GM23338 (cell line): ENCODE results near the gene DNAJC15. TPM values are rescaled to one million over a fixed set of nuclear protein-coding genes. Genes with fewer than 3 reads are reported as not detected.

ENCODE experiments used
- ATAC-seq: fragments of 200-7000 bp; cut with Tn5 transposase; 3 replicates; pipeline ENCODE4 v1.9.1; 2020
- DNase-seq: peaks from one replicate; pipeline ENCODE4 v3.0.0-alpha.2; 2015; ENCODE audit warnings: low spot score
- H2AFZ ChIP-seq: fragments of 200-600 bp; sonication (generic); 2 replicates; pipeline ENCODE4 v1.8.0; 2016; ENCODE audit warnings: antibody characterized with exemption, mild to moderate bottlenecking, moderate library complexity
- H3F3A ChIP-seq: fragments of 200-600 bp; sonication (generic); replicated peaks from 2 replicates; pipeline ENCODE4 v1.8.0; 2017; ENCODE audit warnings: antibody characterized with exemption, mixed run types, low read depth
- H3K27ac ChIP-seq: fragments of 200-600 bp; sonication (generic); 2 replicates; pipeline ENCODE4 v1.6.1; 2016; ENCODE audit warnings: low read depth
- H3K27me3 ChIP-seq: fragments of 200-600 bp; sonication (generic); 2 replicates; pipeline ENCODE4 v1.8.0; 2016; ENCODE audit warnings: mild to moderate bottlenecking, mixed run types, moderate library complexity; ENCODE audit not compliant: insufficient read depth
- H3K36me3 ChIP-seq: fragments of 200-600 bp; sonication (generic); 2 replicates; pipeline ENCODE4 v1.8.0; 2016; ENCODE audit warnings: mild to moderate bottlenecking; ENCODE audit not compliant: insufficient read depth
- H3K4me1 ChIP-seq: fragments of 200-600 bp; sonication (generic); 2 replicates; pipeline ENCODE4 v1.8.0; 2016; ENCODE audit warnings: mild to moderate bottlenecking, moderate library complexity; ENCODE audit not compliant: insufficient read depth
- H3K4me2 ChIP-seq: fragments of 200-600 bp; sonication (generic); 2 replicates; pipeline ENCODE4 v1.7.1; 2017; ENCODE audit warnings: mixed run types
- H3K4me3 ChIP-seq: fragments of 200-600 bp; sonication (generic); 2 replicates; pipeline ENCODE4 v1.6.1; 2016; ENCODE audit warnings: mixed run types
- H3K79me2 ChIP-seq: fragments of 200-600 bp; sonication (generic); replicated peaks from 2 replicates; pipeline ENCODE4 v1.8.0; 2017; ENCODE audit warnings: mild to moderate bottlenecking; ENCODE audit not compliant: insufficient read depth
- H3K9me2 ChIP-seq: fragments of 200-600 bp; sonication (generic); 2 replicates; pipeline ENCODE4 v1.8.0; 2017; ENCODE audit not compliant: insufficient read depth
- H4K20me1 ChIP-seq: fragments of 200-600 bp; sonication (generic); replicated peaks from 2 replicates; pipeline ENCODE4 v1.8.0; 2017; ENCODE audit warnings: mild to moderate bottlenecking; ENCODE audit not compliant: insufficient read depth
- H3K27ac Mint-ChIP-seq: 2 replicates; pipeline ENCODE4 v1.8.0; 2020; ENCODE audit warnings: inconsistent platforms, mild to moderate bottlenecking, moderate library complexity, mixed read lengths
- H3K27me3 Mint-ChIP-seq: 3 replicates; pipeline ENCODE4 v1.8.0; 2022; ENCODE audit warnings: low read depth, mild to moderate bottlenecking, moderate library complexity, mixed read lengths, inconsistent platforms; ENCODE audit not compliant: insufficient read depth, poor library complexity
- H3K36me3 Mint-ChIP-seq: 3 replicates; pipeline ENCODE4 v1.8.0; 2021; ENCODE audit warnings: low read depth, mild to moderate bottlenecking, inconsistent platforms, moderate library complexity, mixed read lengths
- H3K4me1 Mint-ChIP-seq: 3 replicates; pipeline ENCODE4 v1.8.0; 2020; ENCODE audit warnings: mild to moderate bottlenecking, inconsistent platforms, mixed read lengths
- H3K4me3 Mint-ChIP-seq: 3 replicates; pipeline ENCODE4 v1.8.0; 2021; ENCODE audit warnings: moderate library complexity, mild to moderate bottlenecking, inconsistent platforms, mixed read lengths
- H3K9me3 Mint-ChIP-seq: 3 replicates; pipeline ENCODE4 v1.8.0; 2020; ENCODE audit warnings: moderate library complexity, mild to moderate bottlenecking, inconsistent platforms, mixed read lengths
- CREB1 ChIP-seq: fragments of 250-450 bp; sonication (Bioruptor Pico); IDR thresholded peaks from 2 replicates; pipeline ENCODE4 v1.5.0; 2020; ENCODE audit warnings: low read depth, mild to moderate bottlenecking, moderate library complexity
- NANOG ChIP-seq: IDR thresholded peaks from 2 replicates; pipeline ENCODE4 v1.6.1; 2016; ENCODE audit warnings: antibody characterized with exemption, borderline replicate concordance
- POLR2AphosphoS5 ChIP-seq: IDR thresholded peaks from 2 replicates; pipeline ENCODE4 v1.6.1; 2016; ENCODE audit warnings: antibody characterized with exemption, low read depth
- STAT1 ChIP-seq: IDR thresholded peaks from one replicate; pipeline ENCODE4 v1.6.1; 2016; ENCODE audit warnings: antibody characterized with exemption; ENCODE audit not compliant: unreplicated experiment
- ZNF114 ChIP-seq: fragments of 250-450 bp; sonication (Bioruptor Pico); IDR thresholded peaks from 2 replicates; pipeline ENCODE4 v1.5.0; 2020; ENCODE audit warnings: mild to moderate bottlenecking, moderate library complexity
- ZNF331 ChIP-seq: fragments of 250-450 bp; sonication (Bioruptor Pico); IDR thresholded peaks from 2 replicates; pipeline ENCODE4 v1.5.0; 2020; ENCODE audit warnings: low read depth, mild to moderate bottlenecking, moderate library complexity
- polyA plus RNA-seq: library from polyadenylated mRNA; unstranded; fragments of >200 nt; fragmentation: Nextera tagmentation; extraction: Ambion mirVana; gene quantifications from 2 replicates; pipeline ENCODE4 v1.2.1, GENCODE V29; 2016
- total RNA-seq: library from RNA; depleted of rRNA; stranded (reverse); fragments of >200 nt; shearing (Covaris generic); gene quantifications from 2 replicates; pipeline ENCODE4 v1.2.3, GENCODE V29; 2014
- TF ChIP-seq, protein P1 (sequence below): fragments of 250-450 bp; sonication (Bioruptor Pico); IDR thresholded peaks from 2 replicates; pipeline ENCODE4 v1.5.0; 2020; ENCODE audit warnings: mild to moderate bottlenecking, moderate library complexity
- TF ChIP-seq, protein P2 (sequence below): IDR thresholded peaks from one replicate; pipeline ENCODE4 v1.6.1; 2018; ENCODE audit warnings: antibody characterized with exemption; ENCODE audit not compliant: unreplicated experiment
- TF ChIP-seq, protein P3 (sequence below), 2 experiments: fragments of 200-600 bp in 1 of 2; sonication (generic) in 1 of 2; conservative IDR thresholded peaks; 2 replicates each; pipeline versions ENCODE4 v1.5.1 to v1.6.1; 2016 to 2017; ENCODE audit warnings: antibody characterized with exemption in 2 of 2, low read depth in 2 of 2, mild to moderate bottlenecking in 2 of 2, moderate library complexity in 1 of 2
- TF ChIP-seq, protein P4 (sequence below): IDR thresholded peaks from 2 replicates; pipeline ENCODE4 v1.6.1; 2016; ENCODE audit warnings: antibody characterized with exemption

DNAJC15 gene
- total and polyA plus RNA-seq, 2 experiments from 2014 or later: 11.4 to 80.4 TPM

DNA sequence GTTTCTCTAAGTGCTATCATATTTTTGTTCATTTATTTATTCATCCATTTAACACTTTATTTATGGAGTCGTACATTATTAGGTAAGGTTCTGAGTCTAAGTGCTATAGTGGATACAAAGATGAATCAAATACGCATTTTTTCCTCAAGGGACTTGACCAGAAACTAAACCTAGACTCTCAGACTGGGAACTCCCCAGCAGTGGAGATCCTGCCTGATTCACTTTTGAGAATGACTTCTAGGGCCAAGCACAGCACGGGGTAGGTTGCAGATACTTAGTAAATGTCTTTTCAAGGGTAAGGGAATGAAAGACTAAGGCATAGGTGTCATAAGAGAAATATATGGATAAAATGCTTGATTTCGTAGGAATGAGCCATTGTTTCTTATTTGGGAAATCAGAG is 7.2 kb downstream of the DNAJC15 start (continued):
- TF ChIP-seq, protein P1, sequence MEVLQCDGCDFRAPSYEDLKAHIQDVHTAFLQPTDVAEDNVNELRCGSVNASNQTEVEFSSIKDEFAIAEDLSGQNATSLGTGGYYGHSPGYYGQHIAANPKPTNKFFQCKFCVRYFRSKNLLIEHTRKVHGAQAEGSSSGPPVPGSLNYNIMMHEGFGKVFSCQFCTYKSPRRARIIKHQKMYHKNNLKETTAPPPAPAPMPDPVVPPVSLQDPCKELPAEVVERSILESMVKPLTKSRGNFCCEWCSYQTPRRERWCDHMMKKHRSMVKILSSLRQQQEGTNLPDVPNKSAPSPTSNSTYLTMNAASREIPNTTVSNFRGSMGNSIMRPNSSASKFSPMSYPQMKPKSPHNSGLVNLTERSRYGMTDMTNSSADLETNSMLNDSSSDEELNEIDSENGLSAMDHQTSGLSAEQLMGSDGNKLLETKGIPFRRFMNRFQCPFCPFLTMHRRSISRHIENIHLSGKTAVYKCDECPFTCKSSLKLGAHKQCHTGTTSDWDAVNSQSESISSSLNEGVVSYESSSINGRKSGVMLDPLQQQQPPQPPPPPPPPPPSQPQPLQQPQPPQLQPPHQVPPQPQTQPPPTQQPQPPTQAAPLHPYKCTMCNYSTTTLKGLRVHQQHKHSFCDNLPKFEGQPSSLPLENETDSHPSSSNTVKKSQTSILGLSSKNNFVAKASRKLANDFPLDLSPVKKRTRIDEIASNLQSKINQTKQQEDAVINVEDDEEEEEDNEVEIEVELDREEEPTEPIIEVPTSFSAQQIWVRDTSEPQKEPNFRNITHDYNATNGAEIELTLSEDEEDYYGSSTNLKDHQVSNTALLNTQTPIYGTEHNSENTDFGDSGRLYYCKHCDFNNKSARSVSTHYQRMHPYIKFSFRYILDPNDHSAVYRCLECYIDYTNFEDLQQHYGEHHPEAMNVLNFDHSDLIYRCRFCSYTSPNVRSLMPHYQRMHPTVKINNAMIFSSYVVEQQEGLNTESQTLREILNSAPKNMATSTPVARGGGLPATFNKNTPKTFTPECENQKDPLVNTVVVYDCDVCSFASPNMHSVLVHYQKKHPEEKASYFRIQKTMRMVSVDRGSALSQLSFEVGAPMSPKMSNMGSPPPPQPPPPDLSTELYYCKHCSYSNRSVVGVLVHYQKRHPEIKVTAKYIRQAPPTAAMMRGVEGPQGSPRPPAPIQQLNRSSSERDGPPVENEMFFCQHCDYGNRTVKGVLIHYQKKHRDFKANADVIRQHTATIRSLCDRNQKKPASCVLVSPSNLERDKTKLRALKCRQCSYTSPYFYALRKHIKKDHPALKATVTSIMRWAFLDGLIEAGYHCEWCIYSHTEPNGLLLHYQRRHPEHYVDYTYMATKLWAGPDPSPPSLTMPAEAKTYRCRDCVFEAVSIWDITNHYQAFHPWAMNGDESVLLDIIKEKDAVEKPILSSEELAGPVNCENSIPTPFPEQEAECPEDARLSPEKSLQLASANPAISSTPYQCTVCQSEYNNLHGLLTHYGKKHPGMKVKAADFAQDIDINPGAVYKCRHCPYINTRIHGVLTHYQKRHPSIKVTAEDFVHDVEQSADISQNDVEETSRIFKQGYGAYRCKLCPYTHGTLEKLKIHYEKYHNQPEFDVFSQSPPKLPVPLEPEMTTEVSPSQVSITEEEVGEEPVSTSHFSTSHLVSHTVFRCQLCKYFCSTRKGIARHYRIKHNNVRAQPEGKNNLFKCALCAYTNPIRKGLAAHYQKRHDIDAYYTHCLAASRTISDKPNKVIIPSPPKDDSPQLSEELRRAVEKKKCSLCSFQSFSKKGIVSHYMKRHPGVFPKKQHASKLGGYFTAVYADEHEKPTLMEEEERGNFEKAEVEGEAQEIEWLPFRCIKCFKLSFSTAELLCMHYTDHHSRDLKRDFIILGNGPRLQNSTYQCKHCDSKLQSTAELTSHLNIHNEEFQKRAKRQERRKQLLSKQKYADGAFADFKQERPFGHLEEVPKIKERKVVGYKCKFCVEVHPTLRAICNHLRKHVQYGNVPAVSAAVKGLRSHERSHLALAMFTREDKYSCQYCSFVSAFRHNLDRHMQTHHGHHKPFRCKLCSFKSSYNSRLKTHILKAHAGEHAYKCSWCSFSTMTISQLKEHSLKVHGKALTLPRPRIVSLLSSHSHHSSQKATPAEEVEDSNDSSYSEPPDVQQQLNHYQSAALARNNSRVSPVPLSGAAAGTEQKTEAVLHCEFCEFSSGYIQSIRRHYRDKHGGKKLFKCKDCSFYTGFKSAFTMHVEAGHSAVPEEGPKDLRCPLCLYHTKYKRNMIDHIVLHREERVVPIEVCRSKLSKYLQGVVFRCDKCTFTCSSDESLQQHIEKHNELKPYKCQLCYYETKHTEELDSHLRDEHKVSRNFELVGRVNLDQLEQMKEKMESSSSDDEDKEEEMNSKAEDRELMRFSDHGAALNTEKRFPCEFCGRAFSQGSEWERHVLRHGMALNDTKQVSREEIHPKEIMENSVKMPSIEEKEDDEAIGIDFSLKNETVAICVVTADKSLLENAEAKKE (CRISPR knock-in tag): no peak
- no peak for TF ChIP-seq CREB1 (CRISPR knock-in tag)
- TF ChIP-seq, protein P2, sequence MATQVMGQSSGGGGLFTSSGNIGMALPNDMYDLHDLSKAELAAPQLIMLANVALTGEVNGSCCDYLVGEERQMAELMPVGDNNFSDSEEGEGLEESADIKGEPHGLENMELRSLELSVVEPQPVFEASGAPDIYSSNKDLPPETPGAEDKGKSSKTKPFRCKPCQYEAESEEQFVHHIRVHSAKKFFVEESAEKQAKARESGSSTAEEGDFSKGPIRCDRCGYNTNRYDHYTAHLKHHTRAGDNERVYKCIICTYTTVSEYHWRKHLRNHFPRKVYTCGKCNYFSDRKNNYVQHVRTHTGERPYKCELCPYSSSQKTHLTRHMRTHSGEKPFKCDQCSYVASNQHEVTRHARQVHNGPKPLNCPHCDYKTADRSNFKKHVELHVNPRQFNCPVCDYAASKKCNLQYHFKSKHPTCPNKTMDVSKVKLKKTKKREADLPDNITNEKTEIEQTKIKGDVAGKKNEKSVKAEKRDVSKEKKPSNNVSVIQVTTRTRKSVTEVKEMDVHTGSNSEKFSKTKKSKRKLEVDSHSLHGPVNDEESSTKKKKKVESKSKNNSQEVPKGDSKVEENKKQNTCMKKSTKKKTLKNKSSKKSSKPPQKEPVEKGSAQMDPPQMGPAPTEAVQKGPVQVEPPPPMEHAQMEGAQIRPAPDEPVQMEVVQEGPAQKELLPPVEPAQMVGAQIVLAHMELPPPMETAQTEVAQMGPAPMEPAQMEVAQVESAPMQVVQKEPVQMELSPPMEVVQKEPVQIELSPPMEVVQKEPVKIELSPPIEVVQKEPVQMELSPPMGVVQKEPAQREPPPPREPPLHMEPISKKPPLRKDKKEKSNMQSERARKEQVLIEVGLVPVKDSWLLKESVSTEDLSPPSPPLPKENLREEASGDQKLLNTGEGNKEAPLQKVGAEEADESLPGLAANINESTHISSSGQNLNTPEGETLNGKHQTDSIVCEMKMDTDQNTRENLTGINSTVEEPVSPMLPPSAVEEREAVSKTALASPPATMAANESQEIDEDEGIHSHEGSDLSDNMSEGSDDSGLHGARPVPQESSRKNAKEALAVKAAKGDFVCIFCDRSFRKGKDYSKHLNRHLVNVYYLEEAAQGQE: no peak

DNA sequence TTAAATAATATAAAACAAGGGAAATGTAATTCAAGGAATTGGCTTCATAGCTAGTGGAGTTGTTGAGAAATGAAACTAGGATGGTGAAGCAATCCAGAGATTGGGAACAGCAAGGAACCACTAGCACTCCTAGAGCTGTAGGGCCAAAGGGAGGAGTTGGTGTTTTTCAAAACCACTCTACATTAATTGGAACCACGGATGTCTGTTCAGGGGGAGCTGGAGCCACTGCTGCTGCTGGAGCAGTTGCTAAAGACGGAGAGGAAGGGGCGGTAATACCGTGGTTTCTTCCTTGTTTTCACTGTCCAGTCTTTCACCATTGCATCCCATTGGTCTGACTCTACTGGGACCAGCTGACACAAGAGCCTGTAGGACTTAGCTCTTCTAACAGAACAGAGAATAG is 8.5 kb downstream of the DNAJC15 start:
- Mint-ChIP-seq H3K27me3 (no peaks in the 10 kb centered on the region), H3K36me3 (peaks cover 18% of the 10 kb centered on the region; the same call in 2 of the 3 replicates), H3K27ac (no peak overlapping the region), H3K4me3 (no peak overlapping the region), H3K4me1 (peaks cover 3% of the 10 kb centered on the region; the same call in 2 of the 3 replicates), H3K9me3 (no peaks in the 10 kb centered on the region)
- Histone ChIP-seq H3K27ac (no peak overlapping the region), H3K4me3 (no peak overlapping the region), H3K4me2 (no peak overlapping the region), H4K20me1 (0 out of 2 replicates have a peak, but pooled peaks cover 4% of the 10 kb centered on the region), H3K4me1 (no peaks in the 10 kb centered on the region), H3K27me3 (no peaks in the 10 kb centered on the region), H3K9me2 (no peaks in the 10 kb centered on the region), H2AFZ (no peak overlapping the region), H3K79me2 (peaks cover 45% of the 10 kb centered on the region), H3K36me3 (no peaks in the 10 kb centered on the region), H3F3A (no peaks in the 10 kb centered on the region)
- ATAC-seq (no peak), DNase-seq (no peak)
- TF ChIP-seq ZNF114 (CRISPR knock-in tag): no peak
- no peak for TF ChIP-seq NANOG
- TF ChIP-seq ZNF331: no peak
- TF ChIP-seq POLR2AphosphoS5: no peak
- TF ChIP-seq, protein P3, sequence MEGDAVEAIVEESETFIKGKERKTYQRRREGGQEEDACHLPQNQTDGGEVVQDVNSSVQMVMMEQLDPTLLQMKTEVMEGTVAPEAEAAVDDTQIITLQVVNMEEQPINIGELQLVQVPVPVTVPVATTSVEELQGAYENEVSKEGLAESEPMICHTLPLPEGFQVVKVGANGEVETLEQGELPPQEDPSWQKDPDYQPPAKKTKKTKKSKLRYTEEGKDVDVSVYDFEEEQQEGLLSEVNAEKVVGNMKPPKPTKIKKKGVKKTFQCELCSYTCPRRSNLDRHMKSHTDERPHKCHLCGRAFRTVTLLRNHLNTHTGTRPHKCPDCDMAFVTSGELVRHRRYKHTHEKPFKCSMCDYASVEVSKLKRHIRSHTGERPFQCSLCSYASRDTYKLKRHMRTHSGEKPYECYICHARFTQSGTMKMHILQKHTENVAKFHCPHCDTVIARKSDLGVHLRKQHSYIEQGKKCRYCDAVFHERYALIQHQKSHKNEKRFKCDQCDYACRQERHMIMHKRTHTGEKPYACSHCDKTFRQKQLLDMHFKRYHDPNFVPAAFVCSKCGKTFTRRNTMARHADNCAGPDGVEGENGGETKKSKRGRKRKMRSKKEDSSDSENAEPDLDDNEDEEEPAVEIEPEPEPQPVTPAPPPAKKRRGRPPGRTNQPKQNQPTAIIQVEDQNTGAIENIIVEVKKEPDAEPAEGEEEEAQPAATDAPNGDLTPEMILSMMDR (conservative IDR thresholded peaks at IDR 0.05; ENCODE audit: low read depth in 2 of 2): no peak
- TF ChIP-seq STAT1: no peak
- TF ChIP-seq, protein P4, sequence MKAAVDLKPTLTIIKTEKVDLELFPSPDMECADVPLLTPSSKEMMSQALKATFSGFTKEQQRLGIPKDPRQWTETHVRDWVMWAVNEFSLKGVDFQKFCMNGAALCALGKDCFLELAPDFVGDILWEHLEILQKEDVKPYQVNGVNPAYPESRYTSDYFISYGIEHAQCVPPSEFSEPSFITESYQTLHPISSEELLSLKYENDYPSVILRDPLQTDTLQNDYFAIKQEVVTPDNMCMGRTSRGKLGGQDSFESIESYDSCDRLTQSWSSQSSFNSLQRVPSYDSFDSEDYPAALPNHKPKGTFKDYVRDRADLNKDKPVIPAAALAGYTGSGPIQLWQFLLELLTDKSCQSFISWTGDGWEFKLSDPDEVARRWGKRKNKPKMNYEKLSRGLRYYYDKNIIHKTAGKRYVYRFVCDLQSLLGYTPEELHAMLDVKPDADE: no peak
